ENCODE measurements around the gene ZMYM5. TPM values are rescaled to one million over a fixed set of nuclear protein-coding genes. Genes with fewer than 3 reads are reported as not detected.
A peak's percentile ranks its signal among the peaks of the same experiment; 100 is the strongest.

ZMYM5 gene
- total and polyA plus RNA-seq, 9 of the 15 experiments (the other 6 are each of a cell fraction or from before 2014, with no cell fraction given), result 5.4 to 11.9 (median 7.8) TPM

DNA sequence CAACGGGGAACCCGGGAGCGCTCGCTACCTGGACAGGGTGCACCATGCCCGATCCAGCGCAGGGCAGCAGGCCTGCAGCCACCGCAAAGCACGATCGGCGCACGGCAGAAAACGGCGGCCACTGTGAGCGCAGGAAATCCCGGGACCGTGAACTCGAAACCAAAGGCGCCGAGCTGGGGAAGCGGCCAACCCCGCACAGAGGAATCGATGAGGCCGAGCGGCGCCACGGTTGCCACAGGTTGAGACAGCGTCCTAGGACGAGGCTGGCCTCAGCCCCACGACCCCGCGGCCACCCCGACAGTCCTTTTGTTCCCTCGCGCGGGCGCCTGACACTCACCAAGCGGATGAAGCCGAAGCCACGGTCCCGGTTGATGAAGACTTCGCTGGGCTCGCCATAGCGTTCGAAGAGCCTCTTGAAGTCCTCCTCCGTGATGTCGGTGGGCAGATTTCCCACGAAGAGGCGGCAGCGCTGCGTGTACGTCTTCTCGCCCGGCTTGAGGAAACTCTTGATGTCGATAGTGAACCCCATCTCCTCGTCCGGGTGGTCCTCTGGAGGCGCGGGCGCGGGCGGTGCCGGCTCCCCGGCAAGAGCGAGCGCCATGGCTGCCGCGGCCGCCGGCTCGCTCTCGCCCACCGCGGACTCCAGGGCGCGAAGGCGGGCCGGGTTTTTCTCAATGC, 81.3 kb downstream of the ZMYM5 start (continued):
- TF ChIP-seq, protein P1, sequence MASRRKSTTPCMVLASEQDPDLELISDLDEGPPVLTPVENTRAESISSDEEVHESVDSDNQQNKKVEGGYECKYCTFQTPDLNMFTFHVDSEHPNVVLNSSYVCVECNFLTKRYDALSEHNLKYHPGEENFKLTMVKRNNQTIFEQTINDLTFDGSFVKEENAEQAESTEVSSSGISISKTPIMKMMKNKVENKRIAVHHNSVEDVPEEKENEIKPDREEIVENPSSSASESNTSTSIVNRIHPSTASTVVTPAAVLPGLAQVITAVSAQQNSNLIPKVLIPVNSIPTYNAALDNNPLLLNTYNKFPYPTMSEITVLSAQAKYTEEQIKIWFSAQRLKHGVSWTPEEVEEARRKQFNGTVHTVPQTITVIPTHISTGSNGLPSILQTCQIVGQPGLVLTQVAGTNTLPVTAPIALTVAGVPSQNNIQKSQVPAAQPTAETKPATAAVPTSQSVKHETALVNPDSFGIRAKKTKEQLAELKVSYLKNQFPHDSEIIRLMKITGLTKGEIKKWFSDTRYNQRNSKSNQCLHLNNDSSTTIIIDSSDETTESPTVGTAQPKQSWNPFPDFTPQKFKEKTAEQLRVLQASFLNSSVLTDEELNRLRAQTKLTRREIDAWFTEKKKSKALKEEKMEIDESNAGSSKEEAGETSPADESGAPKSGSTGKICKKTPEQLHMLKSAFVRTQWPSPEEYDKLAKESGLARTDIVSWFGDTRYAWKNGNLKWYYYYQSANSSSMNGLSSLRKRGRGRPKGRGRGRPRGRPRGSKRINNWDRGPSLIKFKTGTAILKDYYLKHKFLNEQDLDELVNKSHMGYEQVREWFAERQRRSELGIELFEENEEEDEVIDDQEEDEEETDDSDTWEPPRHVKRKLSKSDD (conservative IDR thresholded peaks at IDR 0.05; ENCODE audit: low read length), result no peak
- TF ChIP-seq, protein P2, sequence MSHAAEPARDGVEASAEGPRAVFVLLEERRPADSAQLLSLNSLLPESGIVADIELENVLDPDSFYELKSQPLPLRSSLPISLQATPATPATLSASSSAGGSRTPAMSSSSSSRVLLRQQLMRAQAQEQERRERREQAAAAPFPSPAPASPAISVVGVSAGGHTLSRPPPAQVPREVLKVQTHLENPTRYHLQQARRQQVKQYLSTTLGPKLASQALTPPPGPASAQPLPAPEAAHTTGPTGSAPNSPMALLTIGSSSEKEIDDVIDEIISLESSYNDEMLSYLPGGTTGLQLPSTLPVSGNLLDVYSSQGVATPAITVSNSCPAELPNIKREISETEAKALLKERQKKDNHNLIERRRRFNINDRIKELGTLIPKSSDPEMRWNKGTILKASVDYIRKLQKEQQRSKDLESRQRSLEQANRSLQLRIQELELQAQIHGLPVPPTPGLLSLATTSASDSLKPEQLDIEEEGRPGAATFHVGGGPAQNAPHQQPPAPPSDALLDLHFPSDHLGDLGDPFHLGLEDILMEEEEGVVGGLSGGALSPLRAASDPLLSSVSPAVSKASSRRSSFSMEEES (CRISPR knock-in tag; IDR thresholded peaks at IDR 0.05), result no peak
- TF ChIP-seq YBX1 (IDR thresholded peaks at IDR 0.05) (no peak), GTF2A2 (tag; IDR thresholded peaks at IDR 0.05) (no peak), SMARCE1 (IDR thresholded peaks at IDR 0.05) (0 out of 2 replicates have a peak, but pooled peaks have one; percentile 25), BACH1 (tag; IDR thresholded peaks at IDR 0.05) (no peak), POLR2G (IDR thresholded peaks at IDR 0.05; ENCODE audit: low read depth, low read length) (peak; percentile 83; the same call in 1 of the 2 replicates), KAT7 (CRISPR knock-in tag; IDR thresholded peaks at IDR 0.05; ENCODE audit: borderline replicate concordance) (0 out of 2 replicates have a peak, but pooled peaks have one; percentile 28), IFI16 (CRISPR knock-in tag; IDR thresholded peaks at IDR 0.05) (no peak), ETV1 (tag; conservative IDR thresholded peaks at IDR 0.05; ENCODE audit: low read depth) (no peak), RBM22 (IDR thresholded peaks at IDR 0.05; ENCODE audit: low read depth, low read length, poor library complexity, severe bottlenecking) (peak; percentile 20), RAD21 (CRISPR knock-in tag; conservative IDR thresholded peaks at IDR 0.05 in 1 of 2, IDR thresholded peaks at IDR 0.05 in 1 of 2) (no peak), ZNF232 (CRISPR knock-in tag; IDR thresholded peaks at IDR 0.05) (0 out of 2 replicates have a peak, but pooled peaks have one; percentile 40), SAFB2 (IDR thresholded peaks at IDR 0.05; ENCODE audit: borderline replicate concordance, low read depth, low read length, severe bottlenecking) (no peak), C11orf30 (IDR thresholded peaks at IDR 0.05; ENCODE audit: low read depth) (no peak), NRF1 (conservative IDR thresholded peaks at IDR 0.05 in 1 of 2, IDR thresholded peaks at IDR 0.05 in 1 of 2) (peak; percentile 35 to 50; a peak in 2 of 4 replicates)
- TF ChIP-seq, protein P3, sequence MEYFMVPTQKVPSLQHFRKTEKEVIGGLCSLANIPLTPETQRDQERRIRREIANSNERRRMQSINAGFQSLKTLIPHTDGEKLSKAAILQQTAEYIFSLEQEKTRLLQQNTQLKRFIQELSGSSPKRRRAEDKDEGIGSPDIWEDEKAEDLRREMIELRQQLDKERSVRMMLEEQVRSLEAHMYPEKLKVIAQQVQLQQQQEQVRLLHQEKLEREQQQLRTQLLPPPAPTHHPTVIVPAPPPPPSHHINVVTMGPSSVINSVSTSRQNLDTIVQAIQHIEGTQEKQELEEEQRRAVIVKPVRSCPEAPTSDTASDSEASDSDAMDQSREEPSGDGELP (CRISPR knock-in tag; IDR thresholded peaks at IDR 0.05; ENCODE audit: borderline replicate concordance), result no peak
